WTC11 (cell line): ENCODE data around the gene TCF7. TPM values are rescaled to one million over a fixed set of nuclear protein-coding genes. Genes with fewer than 3 reads are reported as not detected.

Experiments
- ATAC-seq: fragments of 200-7000 bp; cut with Tn5 transposase; 2 replicates; pipeline ENCODE4 v1.10.0; 2021; ENCODE audit warnings: mild to moderate bottlenecking, moderate library complexity
- CTCF ChIA-PET: fragments of 300-600 bp; sonication (Branson Sonifier 250); formaldehyde crosslinking; loops from one replicate; lab custom pipeline; 2021; ENCODE audit warnings: antibody characterized with exemption; lab: Charles Lee
- POLR2A ChIA-PET: fragments of 350-600 bp; sonication (Branson Sonifier 250); formaldehyde crosslinking; loops from one replicate; lab custom pipeline; 2021; ENCODE audit warnings: antibody characterized with exemption; lab: Charles Lee
- DNase-seq: peaks from one replicate; pipeline ENCODE4 v3.0.0; 2021; ENCODE audit warnings: low spot score
- H3K27ac Mint-ChIP-seq: 2 replicates; pipeline ENCODE4 v1.8.0; 2021; ENCODE audit warnings: mixed read lengths
- H3K27me3 Mint-ChIP-seq: 2 replicates; pipeline ENCODE4 v1.8.0; 2021; ENCODE audit warnings: low read depth, mild to moderate bottlenecking, moderate library complexity, mixed read lengths
- H3K36me3 Mint-ChIP-seq: 2 replicates; pipeline ENCODE4 v1.8.0; 2021; ENCODE audit warnings: mixed read lengths
- H3K4me1 Mint-ChIP-seq: 2 replicates; pipeline ENCODE4 v1.8.0; 2022; ENCODE audit warnings: mixed read lengths
- H3K4me3 Mint-ChIP-seq: 2 replicates; pipeline ENCODE4 v1.8.0; 2021; ENCODE audit warnings: mild to moderate bottlenecking, moderate library complexity, mixed read lengths
- H3K9me3 Mint-ChIP-seq: 2 replicates; pipeline ENCODE4 v1.8.0; 2021; ENCODE audit warnings: mixed read lengths
- AFF4 ChIP-seq: sonication (generic); formaldehyde crosslinking; IDR thresholded peaks from 2 replicates; pipeline ENCODE4 v1.8.1; 2023; ENCODE audit warnings: mild to moderate bottlenecking, missing genetic modification reagents, borderline replicate concordance
- ATF1 ChIP-seq: sonication (generic); formaldehyde crosslinking; IDR thresholded peaks from 2 replicates; pipeline ENCODE4 v1.8.1; 2023; ENCODE audit warnings: mild to moderate bottlenecking, moderate library complexity, missing genetic modification reagents
- E2F4 ChIP-seq: sonication (generic); formaldehyde crosslinking; IDR thresholded peaks from 2 replicates; pipeline ENCODE4 v1.8.1; 2022; ENCODE audit warnings: low read depth, mild to moderate bottlenecking, moderate library complexity, missing genetic modification reagents, borderline replicate concordance
- GRHL2 ChIP-seq: fragments of 250-450 bp; sonication (Bioruptor Pico); IDR thresholded peaks from 2 replicates; pipeline ENCODE4 v1.8.0; 2022; ENCODE audit warnings: mild to moderate bottlenecking, moderate library complexity; ENCODE audit not compliant: insufficient replicate concordance, severe bottlenecking
- HMGXB4 ChIP-seq: sonication (generic); formaldehyde crosslinking; IDR thresholded peaks from 2 replicates; pipeline ENCODE4 v1.8.1; 2023; ENCODE audit warnings: mild to moderate bottlenecking, moderate library complexity, missing genetic modification reagents
- NR1H2 ChIP-seq: sonication (generic); formaldehyde crosslinking; IDR thresholded peaks from 2 replicates; pipeline ENCODE4 v1.9.0; 2021; ENCODE audit warnings: mild to moderate bottlenecking, moderate library complexity, missing genetic modification reagents
- PREB ChIP-seq: sonication (generic); formaldehyde crosslinking; IDR thresholded peaks from 2 replicates; pipeline ENCODE4 v1.8.1; 2022; ENCODE audit warnings: mild to moderate bottlenecking, missing genetic modification reagents, moderate library complexity, borderline replicate concordance
- RELA ChIP-seq: sonication (generic); formaldehyde crosslinking; IDR thresholded peaks from 2 replicates; pipeline ENCODE4 v1.8.1; 2022; ENCODE audit warnings: missing genetic modification reagents, mild to moderate bottlenecking, borderline replicate concordance
- USF2 ChIP-seq: sonication (generic); formaldehyde crosslinking; IDR thresholded peaks from 2 replicates; pipeline ENCODE4 v1.8.1; 2023; ENCODE audit warnings: mild to moderate bottlenecking, missing genetic modification reagents, moderate library complexity
- ZNF121 ChIP-seq: sonication (generic); formaldehyde crosslinking; IDR thresholded peaks from 2 replicates; pipeline ENCODE4 v1.8.0; 2023; ENCODE audit warnings: missing genetic modification reagents
- ZNF281 ChIP-seq: sonication (generic); formaldehyde crosslinking; IDR thresholded peaks from 2 replicates; pipeline ENCODE4 v1.8.0; 2023; ENCODE audit warnings: mild to moderate bottlenecking, missing genetic modification reagents
- ZNF425 ChIP-seq: fragments of 250-450 bp; sonication (Bioruptor Pico); conservative IDR thresholded peaks from 2 replicates; pipeline ENCODE4 v1.9.0; 2021; ENCODE audit warnings: mild to moderate bottlenecking
- total RNA-seq: library from RNA; stranded (reverse); gene quantifications from 3 replicates; pipeline ENCODE4 v1.2.3, GENCODE V29; 2021

TCF7 gene
- total RNA-seq, 1 experiment from 2014 or later: 11.3 TPM

- TF ChIP-seq E2F4 (CRISPR knock-in tag) (no peak), ZNF121 (CRISPR knock-in tag) (no peak), HMGXB4 (CRISPR knock-in tag) (no peak), PREB (no peak), USF2 (CRISPR knock-in tag) (no peak), ZNF425 (CRISPR knock-in tag) (no peak), ZNF281 (CRISPR knock-in tag) (no peak)
Measured at GRCh38 chr5:134128648-134128995, 14.1 kb downstream of the TCF7 start (continued).

- no peaks in the 10 kb centered on the region for H3K36me3 Mint-ChIP-seq
- ATAC-seq (no peak), DNase-seq (no peak)
- CTCF ChIA-PET: interaction anchor here (1.0 to 3.1 kb wide), 5 partner anchors 10 to 397 kb away, joined by 3 to 22 read pairs (median 4); no protein-coding TSS in a partner anchor
- POLR2A ChIA-PET: interaction anchor here (0.8 kb wide), 1 partner anchor 29 kb away, joined by 3 read pairs; no protein-coding TSS in a partner anchor
- TF ChIP-seq AFF4: no peak
- no peak for TF ChIP-seq USF2 (CRISPR knock-in tag)
- TF ChIP-seq ATF1: no peak
- no peak for TF ChIP-seq NR1H2 (CRISPR knock-in tag)
- no peak for TF ChIP-seq RELA (CRISPR knock-in tag)
- TF ChIP-seq GRHL2 (CRISPR knock-in tag): no peak
- H3K27ac Mint-ChIP-seq: peak overlapping the region; percentile 45
- H3K9me3 Mint-ChIP-seq: no peaks in the 10 kb centered on the region
- H3K4me3 Mint-ChIP-seq: no peak overlapping the region
- no peaks in the 10 kb centered on the region for H3K27me3 Mint-ChIP-seq
- H3K4me1 Mint-ChIP-seq: peaks cover 8% of the 10 kb centered on the region
Measured at GRCh38 chr5:134129411-134130238, 15.1 kb downstream of the TCF7 start.
